ENCODE measurements around the gene KCNH2.

The KCNH2 gene

DNA sequence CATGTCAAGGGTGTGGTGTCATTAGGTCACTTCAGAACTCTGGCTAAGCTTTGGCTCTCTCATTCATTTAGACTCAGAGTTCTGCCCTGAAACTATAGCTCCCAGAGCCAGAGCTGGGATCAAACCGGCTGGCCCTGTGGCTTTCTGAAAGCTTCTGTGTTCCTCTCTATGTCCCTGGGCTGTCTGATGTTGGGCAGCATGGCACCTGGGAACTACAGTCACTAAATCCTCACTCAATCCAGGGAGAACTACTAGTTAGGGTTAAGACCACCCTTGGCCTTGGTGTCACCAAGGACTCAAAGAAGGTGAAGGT, 32.9 kb upstream of the KCNH2 start:
- no peak for DNase-seq

DNA sequence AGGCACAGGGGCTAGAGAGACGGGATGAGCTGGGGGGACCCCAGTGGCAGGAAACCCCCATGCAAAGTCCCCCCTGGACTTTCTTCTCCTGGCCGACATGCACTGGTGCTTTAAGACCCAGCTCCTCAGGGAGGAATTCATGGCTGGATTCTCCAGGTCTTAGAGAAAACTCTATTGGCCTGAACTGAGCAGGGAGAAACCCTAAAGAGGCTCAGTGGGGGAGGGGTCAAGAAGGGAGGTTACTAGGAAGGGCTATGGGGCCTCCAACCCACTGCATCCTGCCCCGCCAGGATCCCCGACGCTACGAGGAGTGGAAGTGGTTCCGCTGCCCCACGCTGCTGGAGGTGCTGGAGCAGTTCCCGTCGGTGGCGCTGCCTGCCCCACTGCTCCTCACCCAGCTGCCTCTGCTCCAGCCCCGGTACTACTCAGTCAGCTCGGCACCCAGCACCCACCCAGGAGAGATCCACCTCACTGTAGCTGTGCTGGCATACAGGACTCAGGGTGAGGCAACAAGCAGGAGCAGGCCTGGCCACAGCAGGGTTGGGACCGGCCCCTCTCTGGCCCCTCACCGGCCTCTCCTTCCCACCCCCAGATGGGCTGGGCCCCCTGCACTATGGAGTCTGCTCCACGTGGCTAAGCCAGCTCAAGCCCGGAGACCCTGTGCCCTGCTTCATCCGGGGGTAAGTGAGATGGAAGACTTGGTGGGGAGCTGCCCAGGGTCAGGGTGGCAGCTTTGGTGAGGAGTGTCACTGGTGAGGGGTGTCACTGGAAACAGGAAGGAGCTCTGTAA, 32.4 kb upstream of the KCNH2 start:
- peak in 1 of 2 donors; percentile 12 for DNase-seq

DNA sequence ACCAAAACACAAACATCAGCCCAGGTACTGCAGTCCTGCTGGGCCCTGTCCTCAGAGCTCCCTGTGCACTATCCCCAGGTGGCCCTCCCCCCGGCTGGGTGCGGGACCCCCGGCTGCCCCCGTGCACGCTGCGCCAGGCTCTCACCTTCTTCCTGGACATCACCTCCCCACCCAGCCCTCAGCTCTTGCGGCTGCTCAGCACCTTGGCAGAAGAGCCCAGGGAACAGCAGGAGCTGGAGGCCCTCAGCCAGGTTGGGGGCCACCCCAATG, 31.9 kb upstream of the KCNH2 start:
- no peak for DNase-seq

DNA sequence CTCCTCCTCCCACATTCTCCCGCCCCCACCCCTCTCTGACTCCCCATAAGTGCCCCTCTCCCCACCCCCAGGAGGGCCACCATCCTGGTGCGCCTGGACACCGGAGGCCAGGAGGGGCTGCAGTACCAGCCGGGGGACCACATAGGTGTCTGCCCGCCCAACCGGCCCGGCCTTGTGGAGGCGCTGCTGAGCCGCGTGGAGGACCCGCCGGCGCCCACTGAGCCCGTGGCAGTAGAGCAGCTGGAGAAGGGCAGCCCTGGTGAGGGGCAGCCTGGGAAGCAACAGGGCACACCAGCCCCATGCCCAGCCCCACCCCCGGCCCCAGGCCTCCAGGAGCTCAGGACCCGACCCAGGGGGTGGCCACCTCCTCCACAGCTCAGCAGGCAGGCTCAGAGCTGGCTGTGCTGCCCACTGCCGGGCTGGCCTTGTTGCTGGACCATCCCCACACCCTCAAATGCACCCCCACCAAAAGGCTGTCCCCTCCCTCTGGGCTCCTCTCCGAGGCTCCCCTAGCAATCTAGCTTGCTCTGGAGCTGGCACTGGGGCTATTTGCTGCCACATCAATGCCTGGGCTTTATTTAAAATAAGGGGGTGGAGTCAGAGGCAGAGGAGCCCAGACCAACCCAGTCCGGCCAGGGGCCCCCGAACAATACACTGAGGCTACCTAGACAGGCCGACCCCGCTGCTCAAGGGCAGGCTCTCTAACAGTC, 31.4 kb upstream of the KCNH2 start:
- no peak for DNase-seq

DNA sequence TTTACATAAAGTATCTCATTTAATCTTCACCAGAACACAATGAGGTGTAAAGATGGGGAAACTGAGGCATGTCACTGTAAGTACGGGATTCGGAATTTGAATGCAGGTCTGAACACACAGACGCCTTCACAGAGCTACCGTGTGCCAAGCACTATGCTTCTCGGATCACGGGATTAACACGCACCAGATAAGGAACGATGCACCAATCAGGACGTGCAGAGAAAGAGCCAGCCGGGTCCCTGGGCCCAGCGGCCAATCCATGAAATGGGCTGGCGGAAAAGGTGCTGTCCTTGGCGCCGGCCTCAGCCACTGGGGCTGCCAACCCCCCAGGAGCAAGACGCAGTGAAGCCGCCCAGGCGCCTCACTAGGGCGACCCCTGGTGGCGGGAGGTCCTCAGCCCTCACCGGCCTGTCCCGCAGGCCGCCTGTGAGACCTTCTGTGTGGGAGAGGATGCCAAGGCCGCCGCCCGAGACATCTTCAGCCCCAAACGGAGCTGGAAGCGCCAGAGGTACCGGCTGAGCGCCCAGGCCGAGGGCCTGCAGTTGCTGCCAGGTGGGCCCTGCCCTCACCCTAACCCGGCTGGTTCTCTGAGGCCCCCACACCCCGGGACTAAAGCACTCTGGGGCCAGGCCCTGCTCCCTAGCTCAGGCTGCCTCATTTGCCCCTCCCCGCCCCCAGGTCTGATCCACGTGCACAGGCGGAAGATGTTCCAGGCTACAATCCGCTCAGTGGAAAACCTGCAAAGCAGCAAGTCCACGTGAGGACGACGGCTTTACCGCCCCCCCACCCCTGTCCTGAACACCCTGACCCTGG, 30.6 kb upstream of the KCNH2 start:
- DNase-seq: peak; percentile 48 to 49

DNA sequence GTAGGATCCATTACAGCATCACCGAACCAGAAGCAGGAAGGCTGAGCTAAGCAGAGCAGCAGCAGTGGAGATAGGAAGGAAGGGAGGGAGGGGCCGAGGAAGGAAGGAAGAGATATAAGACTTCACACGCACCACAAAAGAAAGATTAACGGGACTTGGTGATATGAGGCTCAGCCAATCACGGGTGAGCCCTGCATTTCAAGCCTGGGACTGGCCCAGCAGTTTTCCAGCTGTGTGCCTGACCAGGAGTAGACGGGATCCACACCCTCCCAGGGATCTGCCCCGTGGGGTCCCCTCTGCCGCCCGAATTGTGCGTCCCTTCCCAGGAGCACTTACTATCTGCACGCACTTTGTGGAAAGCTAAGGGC, 30.0 kb upstream of the KCNH2 start:
- no peak for DNase-seq

DNA sequence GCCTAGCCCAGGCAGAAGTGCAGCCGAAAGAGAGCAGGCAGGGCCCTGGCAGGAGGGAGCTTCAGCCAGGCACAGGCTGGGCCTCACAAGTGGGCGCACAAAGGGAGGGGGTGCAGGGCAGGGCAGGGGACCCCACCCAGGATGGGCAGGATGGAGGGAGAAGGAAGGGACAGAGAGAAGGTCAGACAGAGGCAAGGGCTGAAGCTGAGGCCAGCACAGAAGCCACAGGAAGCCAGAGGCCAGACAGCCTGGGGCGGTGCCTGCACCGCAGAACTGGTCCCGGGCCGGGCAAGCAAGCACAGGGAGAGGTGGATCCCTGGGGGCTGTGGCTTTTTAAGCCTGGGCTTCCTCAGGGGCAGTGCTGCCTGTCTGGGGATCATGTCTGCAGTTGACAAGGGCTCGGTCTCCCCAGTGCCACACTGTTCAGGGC, 29.4 kb upstream of the KCNH2 start:
- DNase-seq: no peak

DNA sequence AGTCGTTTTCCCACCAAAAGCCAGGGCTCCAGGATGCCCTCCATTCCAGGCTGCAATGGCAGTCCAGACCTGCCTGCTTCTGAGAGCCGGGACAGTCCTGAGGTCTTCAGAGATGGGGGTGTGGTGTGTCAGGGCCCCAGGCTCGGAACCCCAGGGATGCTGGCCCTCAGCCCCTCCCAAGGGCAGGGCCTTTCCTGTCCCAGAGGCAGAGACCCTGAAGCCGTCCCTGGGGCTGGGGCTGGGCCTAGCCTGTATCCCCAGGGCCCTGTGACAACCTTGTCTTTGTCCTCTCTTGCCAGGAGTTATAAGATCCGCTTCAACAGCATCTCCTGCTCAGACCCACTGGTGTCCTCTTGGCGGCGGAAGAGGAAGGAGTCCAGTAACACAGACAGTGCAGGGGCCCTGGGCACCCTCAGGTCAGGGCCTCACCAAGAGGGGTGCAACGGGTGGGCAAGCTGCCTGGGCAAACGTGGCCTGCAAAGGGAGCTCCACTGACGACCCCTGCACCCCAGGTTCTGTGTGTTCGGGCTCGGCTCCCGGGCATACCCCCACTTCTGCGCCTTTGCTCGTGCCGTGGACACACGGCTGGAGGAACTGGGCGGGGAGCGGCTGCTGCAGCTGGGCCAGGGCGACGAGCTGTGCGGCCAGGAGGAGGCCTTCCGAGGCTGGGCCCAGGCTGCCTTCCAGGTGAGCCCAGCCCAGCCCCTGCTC, 28.6 kb upstream of the KCNH2 start:
- DNase-seq: no peak

DNA sequence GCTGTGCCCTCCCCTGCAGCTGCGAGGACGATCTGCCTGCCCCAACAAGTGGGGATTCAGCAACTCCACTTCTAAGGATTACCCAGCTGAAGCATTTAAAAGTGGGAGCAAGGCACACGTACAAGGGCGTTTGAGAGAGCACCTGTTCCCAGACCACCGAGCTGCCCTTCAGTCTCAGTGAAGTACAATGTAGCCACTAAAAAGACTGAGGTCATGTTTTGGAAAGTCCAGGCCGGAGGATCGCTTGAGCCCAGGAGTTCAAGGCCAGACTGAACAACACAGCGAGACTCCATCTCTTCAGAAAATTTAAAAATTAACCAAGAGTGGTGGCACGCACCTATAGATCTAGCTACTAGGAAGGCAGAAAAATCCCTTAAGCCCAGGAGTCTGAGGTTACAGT, 27.4 kb upstream of the KCNH2 start:
- DNase-seq: no peak

DNA sequence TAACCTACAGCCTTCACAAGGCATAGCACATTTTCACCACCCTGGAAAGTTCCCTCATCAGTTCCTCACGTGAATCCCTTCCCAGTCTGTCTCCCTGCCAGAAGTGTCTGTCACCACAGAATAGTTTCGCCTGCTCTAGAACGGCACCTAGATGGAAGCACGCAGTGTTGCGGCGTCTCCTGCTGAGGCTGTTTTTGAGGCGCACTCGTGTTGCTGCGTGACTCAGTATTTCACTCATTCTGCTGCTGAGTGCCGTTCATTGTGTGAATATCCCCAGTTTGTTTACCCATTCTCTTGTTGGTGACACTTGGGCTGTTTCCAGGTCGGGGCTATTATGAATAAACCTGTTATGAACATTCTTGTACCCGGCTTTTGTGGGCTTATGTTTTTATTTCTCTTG, 25.5 kb upstream of the KCNH2 start:
- no peak for DNase-seq

DNA sequence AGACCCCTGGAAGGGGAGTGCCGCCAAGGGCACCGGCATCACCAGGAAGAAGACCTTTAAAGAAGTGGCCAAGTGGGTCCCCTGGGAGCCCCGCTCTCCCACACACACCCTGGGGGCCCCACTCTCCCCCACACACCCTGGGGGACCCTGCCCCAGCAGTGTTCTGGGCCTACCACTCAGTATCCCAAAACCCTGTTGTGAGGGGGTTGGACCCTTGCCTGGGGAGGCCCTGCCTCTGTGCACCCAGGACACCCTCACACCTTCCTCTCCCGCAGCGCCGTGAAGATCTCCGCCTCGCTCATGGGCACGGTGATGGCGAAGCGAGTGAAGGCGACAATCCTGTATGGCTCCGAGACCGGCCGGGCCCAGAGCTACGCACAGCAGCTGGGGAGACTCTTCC, 23.4 kb upstream of the KCNH2 start:
- no peak for DNase-seq

DNA sequence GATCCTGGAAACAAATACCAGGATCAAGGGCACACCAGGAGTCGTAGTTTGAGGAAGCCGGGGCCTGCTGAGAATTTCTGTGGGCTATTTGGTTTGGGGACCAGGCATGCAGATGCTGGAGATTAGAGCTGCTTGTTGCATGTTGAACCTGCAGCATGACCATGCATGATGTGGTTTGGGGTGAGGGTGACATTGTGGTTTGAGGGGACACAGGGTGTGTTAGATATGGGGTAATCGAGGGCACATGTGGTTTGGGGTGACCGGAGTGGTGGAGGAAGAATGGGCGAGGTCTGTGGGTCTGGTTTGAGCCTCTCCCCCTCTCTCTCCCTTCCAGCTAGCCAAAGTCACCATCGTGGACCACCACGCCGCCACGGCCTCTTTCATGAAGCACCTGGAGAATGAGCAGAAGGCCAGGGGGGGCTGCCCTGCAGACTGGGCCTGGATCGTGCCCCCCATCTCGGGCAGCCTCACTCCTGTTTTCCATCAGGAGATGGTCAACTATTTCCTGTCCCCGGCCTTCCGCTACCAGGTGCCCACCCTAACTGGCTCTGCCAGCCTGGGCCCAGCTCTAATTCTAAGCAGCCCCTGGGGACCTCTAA, 22.9 kb upstream of the KCNH2 start:
- no peak for DNase-seq

DNA sequence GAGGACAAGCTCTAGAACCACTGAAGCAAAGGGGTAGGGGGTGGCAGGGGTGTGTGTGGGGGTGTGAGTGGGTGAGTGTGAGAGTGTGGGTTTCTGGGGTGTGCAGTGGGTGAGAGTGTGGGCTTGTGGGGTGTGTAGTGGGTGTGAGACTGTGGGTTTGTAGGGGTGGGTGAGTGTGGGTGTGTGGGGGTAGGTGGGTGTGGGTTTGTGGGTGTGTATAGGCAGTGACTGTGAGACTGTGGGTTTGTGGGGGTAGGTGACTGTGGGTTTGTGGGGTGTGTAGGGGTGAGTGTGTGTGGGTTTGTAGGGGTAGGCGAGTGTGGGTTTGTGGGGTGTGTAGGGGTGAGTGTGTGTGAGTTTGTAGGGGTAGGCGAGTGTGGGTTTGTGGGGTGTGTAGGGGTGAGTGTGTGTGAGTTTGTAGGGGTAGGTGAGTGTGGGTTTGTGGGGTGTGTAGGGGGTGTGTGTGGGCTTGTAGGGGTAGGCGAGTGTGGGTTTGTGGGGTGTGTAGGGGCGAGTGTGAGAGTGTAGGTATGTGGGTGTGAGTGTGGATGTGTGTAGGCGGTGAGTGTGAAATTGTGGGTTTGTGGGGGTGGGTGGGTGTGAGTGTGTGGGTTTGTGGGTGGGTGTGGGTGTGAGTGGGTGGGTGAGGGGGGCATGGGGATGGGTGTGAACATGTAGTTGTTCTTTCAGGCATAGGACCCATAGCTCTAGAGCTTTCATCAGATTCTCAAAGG, 21.5 kb upstream of the KCNH2 start:
- DNase-seq: no peak

DNA sequence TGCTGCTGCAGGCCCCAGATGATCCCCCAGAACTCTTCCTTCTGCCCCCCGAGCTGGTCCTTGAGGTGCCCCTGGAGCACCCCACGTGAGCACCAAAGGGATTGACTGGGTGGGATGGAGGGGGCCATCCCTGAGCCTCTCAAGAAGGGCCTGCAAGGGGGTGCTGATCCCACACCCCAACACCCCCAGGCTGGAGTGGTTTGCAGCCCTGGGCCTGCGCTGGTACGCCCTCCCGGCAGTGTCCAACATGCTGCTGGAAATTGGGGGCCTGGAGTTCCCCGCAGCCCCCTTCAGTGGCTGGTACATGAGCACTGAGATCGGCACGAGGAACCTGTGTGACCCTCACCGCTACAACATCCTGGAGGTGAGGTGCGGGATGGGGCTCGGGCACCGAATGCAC, 20.9 kb upstream of the KCNH2 start:
- no peak for DNase-seq

DNA sequence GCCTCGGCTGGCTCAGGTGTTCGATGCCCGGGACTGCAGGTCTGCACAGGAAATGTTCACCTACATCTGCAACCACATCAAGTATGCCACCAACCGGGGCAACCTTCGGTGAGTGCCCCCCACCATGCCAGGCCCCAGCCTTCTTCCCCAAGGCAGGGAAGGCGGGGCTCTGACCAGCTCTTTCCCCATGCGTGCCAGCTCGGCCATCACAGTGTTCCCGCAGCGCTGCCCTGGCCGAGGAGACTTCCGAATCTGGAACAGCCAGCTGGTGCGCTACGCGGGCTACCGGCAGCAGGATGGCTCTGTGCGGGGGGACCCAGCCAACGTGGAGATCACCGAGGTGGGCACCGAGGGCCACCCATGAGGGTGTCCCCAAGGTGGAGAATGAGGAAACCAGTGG, 20.2 kb upstream of the KCNH2 start:
- DNase-seq: no peak

DNA sequence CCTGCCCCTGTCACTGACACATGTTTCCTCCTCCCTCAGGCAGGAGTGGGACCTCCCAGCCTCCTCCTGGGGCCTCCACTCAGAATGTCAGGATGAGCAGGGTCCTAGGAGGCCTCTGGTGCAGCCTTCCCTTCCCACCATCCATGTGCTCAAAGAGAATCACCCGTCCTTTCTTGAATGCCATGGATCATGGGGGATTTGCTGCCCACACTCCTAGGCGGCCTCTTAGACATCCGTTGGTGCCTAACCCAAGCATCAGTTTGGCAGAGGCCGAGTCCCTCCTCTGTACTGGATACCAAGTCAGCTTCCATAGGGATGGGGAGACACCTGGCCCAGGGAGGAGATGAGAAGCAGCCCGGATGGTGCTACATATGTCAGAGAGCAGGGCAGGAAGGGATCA, 19.7 kb upstream of the KCNH2 start:
- DNase-seq: no peak

DNA sequence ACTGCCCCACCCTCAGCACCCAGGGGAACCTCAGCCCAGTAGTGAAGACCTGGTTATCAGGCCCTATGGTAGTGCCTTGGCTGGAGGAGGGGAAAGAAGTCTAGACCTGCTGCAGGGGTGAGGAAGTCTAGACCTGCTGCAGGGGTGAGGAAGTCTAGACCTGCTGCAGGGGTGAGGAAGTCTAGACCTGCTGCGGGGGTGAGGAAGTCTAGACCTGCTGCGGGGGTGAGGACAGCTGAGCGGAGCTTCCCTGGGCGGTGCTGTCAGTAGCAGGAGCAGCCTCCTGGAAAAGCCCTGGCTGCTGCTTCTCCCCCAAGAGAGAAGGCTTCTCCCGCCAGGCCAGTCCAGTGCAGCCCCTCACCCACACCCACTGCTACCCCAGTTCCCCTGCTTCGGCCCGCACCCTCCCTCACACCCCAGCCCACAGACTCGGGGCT, 19.0 kb upstream of the KCNH2 start:
- no peak for DNase-seq

DNA sequence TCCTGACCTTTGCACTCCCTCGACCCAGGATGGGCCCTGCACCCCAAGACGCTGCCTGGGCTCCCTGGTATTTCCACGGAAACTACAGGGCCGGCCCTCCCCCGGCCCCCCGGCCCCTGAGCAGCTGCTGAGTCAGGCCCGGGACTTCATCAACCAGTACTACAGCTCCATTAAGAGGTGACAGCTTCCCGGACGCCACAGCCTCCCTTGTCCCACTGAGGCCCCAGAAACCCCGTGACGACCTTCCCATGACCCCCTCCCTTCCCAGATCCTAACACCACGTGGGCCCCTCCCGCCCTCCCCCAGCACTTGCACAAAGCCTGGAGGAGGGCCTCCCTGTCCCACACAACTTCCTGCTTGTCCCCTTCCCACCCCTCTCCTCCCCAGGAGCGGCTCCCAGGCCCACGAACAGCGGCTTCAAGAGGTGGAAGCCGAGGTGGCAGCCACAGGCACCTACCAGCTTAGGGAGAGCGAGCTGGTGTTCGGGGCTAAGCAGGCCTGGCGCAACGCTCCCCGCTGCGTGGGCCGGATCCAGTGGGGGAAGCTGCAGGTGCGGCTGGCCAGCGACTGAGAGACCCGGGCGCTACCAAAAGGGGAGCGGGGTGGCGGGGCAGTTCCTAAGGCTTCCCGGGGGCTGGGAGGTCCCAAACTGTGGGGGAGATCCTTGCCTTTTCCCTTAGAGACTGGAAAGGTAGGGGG, 18.4 kb upstream of the KCNH2 start:
- no peak for DNase-seq

DNA sequence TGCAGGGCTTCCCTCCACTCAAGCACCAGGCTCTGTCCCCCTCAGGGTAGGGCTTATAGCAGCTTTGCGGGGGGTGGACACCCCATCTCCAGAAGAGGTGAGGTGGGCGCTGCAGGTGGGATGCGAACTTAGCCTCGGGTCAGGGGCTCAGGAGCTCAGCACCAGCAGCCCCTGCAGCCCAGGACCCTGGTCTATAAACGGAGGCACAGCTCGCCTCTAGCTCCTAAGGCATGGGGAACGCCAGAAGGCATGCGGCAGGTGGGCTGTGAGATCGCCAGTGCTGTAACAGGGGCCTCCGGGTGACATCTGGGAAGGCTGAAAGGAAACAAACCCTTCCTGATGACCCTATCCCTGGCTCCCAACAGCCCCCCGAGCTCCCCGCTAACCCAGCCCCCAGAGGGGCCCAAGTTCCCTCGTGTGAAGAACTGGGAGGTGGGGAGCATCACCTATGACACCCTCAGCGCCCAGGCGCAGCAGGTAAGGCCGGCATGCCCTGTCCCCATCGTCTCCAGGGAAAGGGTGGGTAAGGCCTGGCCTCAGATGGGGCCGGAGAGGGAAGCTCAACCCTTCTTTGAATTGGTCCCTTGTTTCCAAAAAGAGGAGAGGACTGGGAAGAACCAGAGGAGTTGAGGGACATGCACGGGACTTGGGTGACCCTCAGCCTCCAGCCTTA, 16.9 kb upstream of the KCNH2 start:
- DNase-seq: no peak

DNA sequence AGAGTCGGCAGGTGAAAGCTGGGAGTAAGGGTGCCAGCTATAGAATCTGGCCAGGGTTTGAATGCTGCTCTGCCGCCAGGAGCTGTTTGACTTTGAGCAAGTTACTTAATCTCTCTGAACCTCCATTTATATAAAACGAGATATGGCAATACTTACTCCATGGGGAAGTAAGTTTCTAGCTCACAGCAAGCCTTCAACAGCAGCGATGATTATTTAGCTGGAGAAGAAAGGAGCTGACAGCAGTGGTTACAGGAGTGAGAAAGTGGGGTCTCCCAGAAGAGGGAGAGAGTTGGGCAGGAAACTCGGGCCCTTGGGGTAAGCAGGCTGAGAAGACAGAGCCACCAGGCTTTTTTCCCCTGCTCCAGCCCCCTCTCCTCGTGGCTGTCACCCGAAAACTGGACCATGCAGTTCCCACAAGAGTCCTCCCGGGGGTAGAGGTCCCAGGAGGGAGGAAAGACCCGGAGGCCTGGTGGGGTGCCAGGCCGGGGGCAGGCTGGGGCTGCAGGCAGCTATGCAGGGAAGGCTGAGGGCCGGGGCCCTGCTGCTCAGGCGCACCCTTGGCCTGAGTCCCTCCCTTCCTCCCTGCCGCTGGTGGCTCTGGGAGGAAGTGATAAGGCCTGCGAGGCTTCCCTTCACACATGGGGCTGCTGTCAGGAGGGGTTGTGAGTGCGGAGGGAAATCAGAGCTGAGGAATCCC, 16.2 kb upstream of the KCNH2 start:
- DNase-seq: peak in 1 of 2 donors; percentile 55

DNA sequence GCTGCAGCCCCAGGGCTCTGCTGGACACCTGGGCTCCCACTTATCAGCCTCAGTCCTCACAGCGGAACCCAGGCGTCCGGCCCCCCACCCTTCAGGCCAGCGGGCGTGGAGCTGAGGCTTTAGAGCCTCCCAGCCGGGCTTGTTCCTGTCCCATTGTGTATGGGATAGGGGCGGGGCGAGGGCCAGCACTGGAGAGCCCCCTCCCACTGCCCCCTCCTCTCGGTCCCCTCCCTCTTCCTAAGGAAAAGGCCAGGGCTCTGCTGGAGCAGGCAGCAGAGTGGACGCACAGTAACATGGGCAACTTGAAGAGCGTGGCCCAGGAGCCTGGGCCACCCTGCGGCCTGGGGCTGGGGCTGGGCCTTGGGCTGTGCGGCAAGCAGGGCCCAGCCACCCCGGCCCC, 15.4 kb upstream of the KCNH2 start:
- DNase-seq: no peak

Data from bone marrow (tissue), 2 donors.